ENCODE measurements around the gene PTMS. TPM values are rescaled to one million over a fixed set of nuclear protein-coding genes. Genes with fewer than 3 reads are reported as not detected.

Gene PTMS
- total and polyA plus RNA-seq, 2 of the 13 experiments (the other 11 are each of a cell fraction or from before 2014, with no cell fraction given): 40.5 to 82.4 TPM

DNA sequence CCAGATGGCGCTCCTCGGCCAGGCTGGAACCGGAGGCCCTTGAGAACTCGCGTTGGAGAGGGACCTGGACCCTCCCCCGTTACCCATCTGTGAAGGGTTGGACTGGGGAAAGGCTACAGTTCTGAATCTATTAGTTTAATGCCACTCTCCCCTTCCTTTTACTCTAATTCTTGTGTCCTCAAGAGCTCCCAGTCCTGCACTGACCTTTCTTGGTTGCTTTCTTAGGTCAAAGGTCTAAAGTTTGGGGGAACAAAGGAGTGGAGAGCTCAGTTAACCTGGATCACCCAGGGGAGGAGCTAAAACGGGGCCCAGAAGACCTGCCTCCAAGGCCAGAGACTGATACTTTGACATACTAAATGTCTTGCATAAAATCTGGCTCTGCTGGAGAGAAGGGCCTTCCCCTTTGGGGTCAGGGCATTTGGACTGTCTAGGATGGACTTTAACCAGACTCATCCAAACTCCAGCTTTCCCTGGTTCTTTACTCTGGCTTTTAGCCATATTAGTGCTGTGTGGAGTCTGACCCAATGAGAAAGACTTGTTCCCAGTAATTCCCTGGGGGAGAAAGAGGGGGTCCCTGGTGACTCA lies 12.3 kb upstream of the PTMS start (continued):
- TF ChIP-seq ZNF710 (CRISPR knock-in tag; IDR thresholded peaks at IDR 0.05; ENCODE audit: borderline replicate concordance) (0 out of 2 replicates have a peak, but pooled peaks have one; percentile 27), ZNF691 (CRISPR knock-in tag; IDR thresholded peaks at IDR 0.05; ENCODE audit: borderline replicate concordance, low read depth) (0 out of 2 replicates have a peak, but pooled peaks have one; percentile 0), ZNF772 (CRISPR knock-in tag; IDR thresholded peaks at IDR 0.05) (0 out of 2 replicates have a peak, but pooled peaks have one; percentile 7), ETV5 (CRISPR knock-in tag; IDR thresholded peaks at IDR 0.05; ENCODE audit: borderline replicate concordance) (0 out of 2 replicates have a peak, but pooled peaks have one; percentile 29), MEF2D (CRISPR knock-in tag; IDR thresholded peaks at IDR 0.05) (no peak), NR2F6 (IDR thresholded peaks at IDR 0.05) (peak; percentile 34; the same call in 1 of the 2 replicates), NR2F6 (CRISPR knock-in tag; IDR thresholded peaks at IDR 0.05) (no peak), DMAP1 (CRISPR knock-in tag; IDR thresholded peaks at IDR 0.05) (no peak), BCL6 (CRISPR knock-in tag; IDR thresholded peaks at IDR 0.05) (no peak), ARID4A (CRISPR knock-in tag; IDR thresholded peaks at IDR 0.05; ENCODE audit: borderline replicate concordance) (no peak), HNF4G (IDR thresholded peaks at IDR 0.05; ENCODE audit: borderline replicate concordance, low read depth, low read length) (peak; percentile 77), HNF4G (CRISPR knock-in tag; IDR thresholded peaks at IDR 0.05; ENCODE audit: borderline replicate concordance, low read depth) (no peak), NR2F1 (CRISPR knock-in tag; IDR thresholded peaks at IDR 0.05) (peak; percentile 7 to 62; a peak in 2 of 4 replicates)
- TF ChIP-seq, protein P1, sequence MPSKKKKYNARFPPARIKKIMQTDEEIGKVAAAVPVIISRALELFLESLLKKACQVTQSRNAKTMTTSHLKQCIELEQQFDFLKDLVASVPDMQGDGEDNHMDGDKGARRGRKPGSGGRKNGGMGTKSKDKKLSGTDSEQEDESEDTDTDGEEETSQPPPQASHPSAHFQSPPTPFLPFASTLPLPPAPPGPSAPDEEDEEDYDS (CRISPR knock-in tag; IDR thresholded peaks at IDR 0.05): no peak
- TF ChIP-seq, protein P2, sequence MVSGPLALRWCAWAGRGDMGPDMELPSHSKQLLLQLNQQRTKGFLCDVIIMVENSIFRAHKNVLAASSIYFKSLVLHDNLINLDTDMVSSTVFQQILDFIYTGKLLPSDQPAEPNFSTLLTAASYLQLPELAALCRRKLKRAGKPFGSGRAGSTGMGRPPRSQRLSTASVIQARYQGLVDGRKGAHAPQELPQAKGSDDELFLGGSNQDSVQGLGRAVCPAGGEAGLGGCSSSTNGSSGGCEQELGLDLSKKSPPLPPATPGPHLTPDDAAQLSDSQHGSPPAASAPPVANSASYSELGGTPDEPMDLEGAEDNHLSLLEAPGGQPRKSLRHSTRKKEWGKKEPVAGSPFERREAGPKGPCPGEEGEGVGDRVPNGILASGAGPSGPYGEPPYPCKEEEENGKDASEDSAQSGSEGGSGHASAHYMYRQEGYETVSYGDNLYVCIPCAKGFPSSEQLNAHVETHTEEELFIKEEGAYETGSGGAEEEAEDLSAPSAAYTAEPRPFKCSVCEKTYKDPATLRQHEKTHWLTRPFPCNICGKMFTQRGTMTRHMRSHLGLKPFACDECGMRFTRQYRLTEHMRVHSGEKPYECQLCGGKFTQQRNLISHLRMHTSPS (CRISPR knock-in tag; IDR thresholded peaks at IDR 0.05; ENCODE audit: low read depth): no peak

Measured in HepG2 (cell line).